Rectal smooth muscle tissue (tissue), 1 donor: ENCODE data around the gene TIMM22.
A peak's percentile ranks its signal among the peaks of the same experiment; 100 is the strongest.
"Not testable (repeated sequence)": the region's sequence is repeated elsewhere in the genome, so short reads cannot be mapped to it uniquely, and the experiment has no call there.

Experiments
- H3K27ac ChIP-seq: one replicate; pipeline ENCODE4 v1.7.0; 2013; ENCODE audit warnings: low read depth, low read length, inconsistent platforms
- H3K27me3 ChIP-seq: one replicate; pipeline ENCODE4 v1.7.0; 2013; ENCODE audit warnings: low read length; ENCODE audit not compliant: control insufficient read depth, insufficient read depth
- H3K36me3 ChIP-seq: one replicate; pipeline ENCODE4 v1.7.0; 2013; ENCODE audit warnings: low read length; ENCODE audit not compliant: control insufficient read depth, insufficient read depth
- H3K4me1 ChIP-seq: one replicate; pipeline ENCODE4 v1.7.0; 2013; ENCODE audit warnings: low read length; ENCODE audit not compliant: control insufficient read depth, insufficient read depth
- H3K4me3 ChIP-seq: one replicate; pipeline ENCODE4 v1.7.0; 2013; ENCODE audit warnings: low read length
- H3K9ac ChIP-seq: one replicate; pipeline ENCODE4 v1.7.0; 2013; ENCODE audit warnings: low read length

TIMM22 gene

GRCh38 chr17:995324-995723 lies 1.6 kb upstream of the TIMM22 start:
- not testable (repeated sequence) for H3K27ac ChIP-seq, H3K9ac ChIP-seq, H3K4me3 ChIP-seq, H3K36me3 ChIP-seq, H3K27me3 ChIP-seq
- H3K4me1 ChIP-seq: peaks cover 11% of the 10 kb centered on the region

- Histone ChIP-seq H3K36me3 (peaks cover 12% of the 10 kb centered on the region), H3K9ac (no peak overlapping the region), H3K4me1 (peaks cover 32% of the 10 kb centered on the region), H3K4me3 (peak overlapping the region; percentile 100), H3K27ac (no peak overlapping the region), H3K27me3 (no peaks in the 10 kb centered on the region)
Measured at GRCh38 chr17:998111-998510, 1.2 kb downstream of the TIMM22 start.

GRCh38 chr17:1000597-1001461 lies 3.9 kb downstream of the TIMM22 start:
- peaks cover 20% of the 10 kb centered on the region for H3K36me3 ChIP-seq
- peak overlapping the region; percentile 69 for H3K27ac ChIP-seq
- no peak overlapping the region for H3K4me3 ChIP-seq
- peaks cover 40% of the 10 kb centered on the region for H3K4me1 ChIP-seq
- no peaks in the 10 kb centered on the region for H3K27me3 ChIP-seq
- H3K9ac ChIP-seq: no peak overlapping the region

- Histone ChIP-seq H3K27ac (peak overlapping the region; percentile 69), H3K27me3 (no peaks in the 10 kb centered on the region), H3K36me3 (peaks cover 20% of the 10 kb centered on the region), H3K4me1 (peaks cover 47% of the 10 kb centered on the region), H3K4me3 (no peak overlapping the region), H3K9ac (no peak overlapping the region)
Measured at GRCh38 chr17:1001640-1002411, 4.9 kb downstream of the TIMM22 start.

DNA sequence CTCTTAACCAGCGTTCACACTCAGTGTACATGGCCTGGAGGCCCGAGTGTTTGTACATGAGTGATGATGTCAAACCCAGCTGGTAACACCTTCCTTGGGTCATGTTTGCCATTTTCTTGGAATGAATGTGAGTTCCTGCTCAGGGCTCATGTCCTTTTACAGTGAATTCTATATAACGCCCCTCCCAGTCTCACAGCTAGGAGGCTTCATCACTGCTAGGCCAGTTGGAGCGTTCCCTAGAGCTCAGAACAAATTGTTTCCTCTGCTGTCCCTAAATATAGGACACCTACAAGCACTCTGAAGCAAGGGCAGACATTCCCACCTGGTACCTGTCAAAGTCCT lies 5.5 kb downstream of the TIMM22 start:
- H3K4me1 ChIP-seq: peaks cover 47% of the 10 kb centered on the region
- H3K27ac ChIP-seq: peak overlapping the region; percentile 69
- H3K9ac ChIP-seq: no peak overlapping the region
- no peak overlapping the region for H3K4me3 ChIP-seq
- peaks cover 24% of the 10 kb centered on the region for H3K36me3 ChIP-seq
- no peaks in the 10 kb centered on the region for H3K27me3 ChIP-seq

- peaks cover 44% of the 10 kb centered on the region for H3K4me1 ChIP-seq
- H3K27me3 ChIP-seq: no peaks in the 10 kb centered on the region
- no peak overlapping the region for H3K9ac ChIP-seq
- no peak overlapping the region for H3K4me3 ChIP-seq
- peak overlapping the region; percentile 69 for H3K27ac ChIP-seq
- H3K36me3 ChIP-seq: peaks cover 30% of the 10 kb centered on the region
Measured at GRCh38 chr17:1002771-1003555, 6.0 kb downstream of the TIMM22 start.

DNA sequence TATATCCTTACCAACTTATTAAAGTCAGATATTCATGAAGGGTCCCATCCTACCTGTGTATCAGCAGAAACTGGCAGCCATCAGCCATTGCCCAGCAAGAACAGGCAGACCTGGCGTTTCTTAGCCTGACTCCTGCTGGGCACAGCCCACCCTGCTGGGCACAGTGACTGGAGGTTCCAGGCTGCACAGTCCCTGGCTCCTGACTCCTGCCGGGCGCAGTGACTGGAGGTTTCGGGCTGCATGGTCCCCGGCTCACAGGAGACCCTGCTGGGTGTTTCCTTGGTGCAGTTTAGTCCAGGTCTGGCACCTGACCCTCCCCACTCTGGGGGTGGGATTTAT lies 6.7 kb downstream of the TIMM22 start:
- H3K4me3 ChIP-seq: no peak overlapping the region
- peaks cover 38% of the 10 kb centered on the region for H3K4me1 ChIP-seq
- no peaks in the 10 kb centered on the region for H3K27me3 ChIP-seq
- no peak overlapping the region for H3K9ac ChIP-seq
- peaks cover 32% of the 10 kb centered on the region for H3K36me3 ChIP-seq
- H3K27ac ChIP-seq: no peak overlapping the region

DNA sequence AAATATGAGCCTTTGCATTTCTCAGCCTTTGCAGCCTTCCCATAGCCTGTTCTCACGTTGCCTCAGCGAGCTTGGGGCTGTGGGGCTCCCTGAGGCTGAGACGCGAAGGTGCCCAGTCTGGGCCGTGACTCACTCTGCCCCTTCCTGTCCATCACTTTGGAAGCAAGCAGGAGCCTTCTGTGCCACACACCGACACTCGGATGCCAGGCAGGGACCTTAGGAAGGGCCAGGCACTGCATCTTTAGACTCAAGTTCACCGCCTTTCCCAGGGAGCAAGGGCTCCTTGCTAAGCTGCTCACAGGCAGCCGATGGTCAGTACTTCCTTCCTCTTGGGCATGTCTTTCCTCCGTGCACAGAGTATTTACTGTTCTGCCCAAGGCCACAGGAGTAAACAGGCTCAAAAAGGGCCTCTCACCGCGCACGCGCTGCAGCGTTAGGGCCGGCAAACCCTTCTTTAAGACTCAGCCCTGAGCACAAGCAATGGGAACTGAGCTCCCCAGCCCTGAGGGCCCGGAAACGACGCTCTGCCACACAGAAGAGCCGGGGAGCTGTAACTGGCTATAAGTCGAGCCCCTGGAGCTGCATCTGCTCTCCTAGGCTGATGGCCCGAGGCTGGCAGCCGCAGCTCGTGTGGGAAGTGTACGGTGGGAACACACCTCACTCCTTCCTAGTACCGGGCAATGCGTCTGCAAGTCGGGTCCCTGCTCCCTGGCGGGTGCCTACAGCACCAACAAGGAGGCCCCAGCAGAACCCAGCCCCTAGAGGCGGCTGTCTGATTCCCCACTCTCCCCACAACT lies 7.2 kb downstream of the TIMM22 start:
- no peak overlapping the region for H3K4me3 ChIP-seq
- no peak overlapping the region for H3K27ac ChIP-seq
- H3K4me1 ChIP-seq: peaks cover 37% of the 10 kb centered on the region
- H3K36me3 ChIP-seq: peaks cover 35% of the 10 kb centered on the region
- no peak overlapping the region for H3K9ac ChIP-seq
- H3K27me3 ChIP-seq: no peaks in the 10 kb centered on the region

DNA sequence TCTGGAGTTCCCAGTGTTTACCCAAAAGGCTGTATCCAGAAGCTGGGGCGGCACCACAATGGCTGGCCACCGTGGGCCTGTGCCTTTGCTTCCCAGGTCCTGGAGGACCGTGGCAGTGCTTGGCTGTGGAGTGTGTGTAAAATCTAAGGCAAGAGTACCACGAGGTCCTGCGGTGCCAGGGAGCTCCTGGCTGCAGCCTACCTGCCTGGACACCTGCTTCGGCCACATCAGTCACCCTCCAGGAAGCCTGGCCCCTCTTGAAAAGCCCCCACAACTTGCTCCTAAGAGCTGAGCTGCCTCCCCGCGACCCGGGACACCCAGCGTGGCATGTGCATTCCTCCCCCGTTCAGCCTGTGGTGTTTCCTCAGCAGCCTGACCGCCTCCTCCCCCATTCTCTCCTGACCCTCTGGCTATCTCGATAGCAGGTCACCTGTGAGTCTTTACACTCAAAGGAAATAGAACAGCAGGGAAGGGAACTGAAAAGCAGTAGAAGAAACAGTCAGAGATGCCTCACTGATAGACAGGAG lies 7.9 kb downstream of the TIMM22 start:
- Histone ChIP-seq H3K27me3 (no peaks in the 10 kb centered on the region), H3K27ac (peak overlapping the region; percentile 80), H3K36me3 (peaks cover 37% of the 10 kb centered on the region), H3K4me3 (no peak overlapping the region), H3K4me1 (peaks cover 37% of the 10 kb centered on the region), H3K9ac (no peak overlapping the region)

- Histone ChIP-seq H3K27ac (peak overlapping the region; percentile 80), H3K36me3 (peaks cover 40% of the 10 kb centered on the region), H3K27me3 (no peaks in the 10 kb centered on the region), H3K4me1 (peaks cover 35% of the 10 kb centered on the region), H3K4me3 (no peak overlapping the region), H3K9ac (no peak overlapping the region)
Measured at GRCh38 chr17:1005361-1005946, 8.5 kb downstream of the TIMM22 start.

- H3K27ac ChIP-seq: peak overlapping the region; percentile 80
- no peaks in the 10 kb centered on the region for H3K27me3 ChIP-seq
- H3K4me3 ChIP-seq: no peak overlapping the region
- H3K36me3 ChIP-seq: peaks cover 45% of the 10 kb centered on the region
- H3K4me1 ChIP-seq: peaks cover 29% of the 10 kb centered on the region
- H3K9ac ChIP-seq: no peak overlapping the region
Measured at GRCh38 chr17:1006054-1006453, 9.1 kb downstream of the TIMM22 start.
